WI38 (cell line): ENCODE data around the gene MED13L.

Experiments used
- H3K4me3 ChIP-seq: 2 replicates; pipeline ENCODE4 v1.5.1; 2011; ENCODE audit warnings: low read depth, mild to moderate bottlenecking, control low read depth, low read length
- TF ChIP-seq, protein P1 (sequence below): IDR thresholded peaks from 2 replicates; pipeline ENCODE4 v1.5.1; 2012; ENCODE audit warnings: low read depth, mild to moderate bottlenecking, control low read depth, low read length

The MED13L gene

DNA sequence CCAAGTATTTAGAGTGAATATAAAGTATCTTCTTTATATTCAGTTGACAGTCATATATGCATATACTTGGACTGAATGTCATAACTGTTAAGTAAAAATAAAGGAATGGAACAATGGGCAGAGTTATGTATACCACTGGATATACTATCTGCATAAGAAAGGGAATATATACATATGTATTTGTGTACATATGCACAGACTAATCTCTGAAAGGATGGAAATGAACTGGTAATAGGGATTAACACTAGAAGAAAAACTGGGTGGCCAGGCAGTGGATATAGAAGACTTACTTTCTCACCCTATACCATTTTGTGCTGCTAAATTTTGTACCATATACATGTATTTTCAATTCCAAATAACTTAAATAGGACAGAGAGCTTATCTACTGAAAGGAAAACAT, 200.1 kb downstream of the MED13L start:
- H3K4me3 ChIP-seq = no peak overlapping the region
- TF ChIP-seq, protein P1, sequence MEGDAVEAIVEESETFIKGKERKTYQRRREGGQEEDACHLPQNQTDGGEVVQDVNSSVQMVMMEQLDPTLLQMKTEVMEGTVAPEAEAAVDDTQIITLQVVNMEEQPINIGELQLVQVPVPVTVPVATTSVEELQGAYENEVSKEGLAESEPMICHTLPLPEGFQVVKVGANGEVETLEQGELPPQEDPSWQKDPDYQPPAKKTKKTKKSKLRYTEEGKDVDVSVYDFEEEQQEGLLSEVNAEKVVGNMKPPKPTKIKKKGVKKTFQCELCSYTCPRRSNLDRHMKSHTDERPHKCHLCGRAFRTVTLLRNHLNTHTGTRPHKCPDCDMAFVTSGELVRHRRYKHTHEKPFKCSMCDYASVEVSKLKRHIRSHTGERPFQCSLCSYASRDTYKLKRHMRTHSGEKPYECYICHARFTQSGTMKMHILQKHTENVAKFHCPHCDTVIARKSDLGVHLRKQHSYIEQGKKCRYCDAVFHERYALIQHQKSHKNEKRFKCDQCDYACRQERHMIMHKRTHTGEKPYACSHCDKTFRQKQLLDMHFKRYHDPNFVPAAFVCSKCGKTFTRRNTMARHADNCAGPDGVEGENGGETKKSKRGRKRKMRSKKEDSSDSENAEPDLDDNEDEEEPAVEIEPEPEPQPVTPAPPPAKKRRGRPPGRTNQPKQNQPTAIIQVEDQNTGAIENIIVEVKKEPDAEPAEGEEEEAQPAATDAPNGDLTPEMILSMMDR = no peak

DNA sequence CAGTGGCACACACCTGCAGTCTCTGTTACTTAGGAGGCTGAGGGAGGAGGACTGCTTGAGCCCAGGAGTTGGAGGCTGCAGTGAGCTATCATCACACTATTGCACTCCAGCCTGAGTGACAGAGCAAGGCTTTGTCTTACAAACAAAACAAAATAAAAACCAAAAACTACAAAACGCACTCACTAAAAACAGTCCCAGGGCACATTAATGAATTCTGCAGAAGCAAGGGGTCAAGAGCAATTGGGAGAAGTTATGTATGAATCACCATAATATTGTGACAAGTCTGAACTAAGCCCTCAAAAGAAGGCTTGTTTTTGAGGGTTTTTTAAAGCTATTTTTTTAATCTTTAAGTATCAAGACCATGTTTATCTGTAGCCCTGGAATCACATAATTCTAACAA, 201.1 kb downstream of the MED13L start:
- TF ChIP-seq, protein P1 = no peak
- H3K4me3 ChIP-seq = no peak overlapping the region

DNA sequence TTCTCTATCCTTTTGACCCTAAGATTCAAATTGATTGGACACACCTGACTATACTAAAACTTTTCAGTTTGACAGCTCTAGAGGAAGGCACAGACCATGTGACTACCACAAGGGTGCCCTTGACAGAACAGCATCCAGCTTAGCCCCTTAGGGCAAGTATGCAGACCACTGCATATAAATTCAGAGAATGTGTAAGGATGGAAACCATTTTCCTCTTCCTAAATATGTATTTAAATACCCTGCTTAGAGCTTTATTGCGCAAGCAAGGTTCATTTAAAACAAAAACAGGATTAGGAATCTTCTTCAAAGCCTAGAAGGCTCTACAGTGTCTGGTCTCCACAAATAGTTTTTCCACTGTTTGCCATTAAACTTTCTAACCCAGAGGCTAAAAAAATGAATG, 202.8 kb downstream of the MED13L start:
- TF ChIP-seq, protein P1 = no peak
- no peak overlapping the region for H3K4me3 ChIP-seq

GRCh38 chr12:116071555-116072230, 205.8 kb downstream of the MED13L start:
- TF ChIP-seq, protein P1 = no peak
- no peak overlapping the region for H3K4me3 ChIP-seq

DNA sequence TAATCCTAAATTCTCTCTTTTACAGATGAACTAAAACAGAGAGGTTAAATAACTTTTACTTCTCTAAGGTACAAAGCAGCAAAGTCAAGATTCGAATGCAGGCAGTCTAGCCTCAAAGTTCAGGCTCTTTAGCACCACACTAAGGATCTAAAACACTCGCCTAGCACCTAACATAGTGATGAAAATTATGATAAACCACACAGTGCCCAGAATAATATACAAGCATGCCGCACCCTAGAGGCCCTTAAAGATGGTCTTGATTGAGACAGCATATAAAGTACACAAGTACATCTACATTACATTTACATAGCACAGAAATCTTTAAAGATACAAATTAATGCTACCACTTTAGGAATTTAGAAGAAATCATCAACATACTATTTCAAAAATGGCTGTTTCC, 207.0 kb downstream of the MED13L start:
- H3K4me3 ChIP-seq = no peak overlapping the region
- TF ChIP-seq, protein P1 = no peak

DNA sequence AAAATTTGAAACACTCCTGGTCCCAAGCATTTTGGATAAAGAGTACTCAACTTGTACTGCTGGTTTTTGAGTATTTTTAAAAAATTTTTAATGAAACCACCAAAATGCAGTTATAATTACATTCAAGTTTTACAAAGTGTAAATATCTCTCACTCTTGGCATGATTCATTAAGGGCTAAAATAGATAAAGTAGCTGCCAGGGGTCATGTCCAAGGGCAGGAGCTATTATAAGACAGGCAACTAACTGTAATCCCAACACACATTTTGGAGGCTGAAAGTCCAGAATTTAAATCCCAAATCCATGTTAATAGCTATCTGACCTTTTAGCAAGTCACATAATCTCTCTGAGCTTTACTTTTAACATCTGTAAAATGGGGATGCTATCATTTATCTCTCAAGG, 207.6 kb downstream of the MED13L start:
- TF ChIP-seq, protein P1 = no peak
- no peak overlapping the region for H3K4me3 ChIP-seq

GRCh38 chr12:116068853-116069252, 208.6 kb downstream of the MED13L start:
- TF ChIP-seq, protein P1 = no peak
- H3K4me3 ChIP-seq = no peak overlapping the region
